Thyroid gland (tissue), 4 donors: ENCODE data around the gene ALOXE3.

ENCODE experiments used
- POLR2A ChIP-seq, 2 donors: fragments of 450-650 bp; IDR thresholded peaks; one replicate each; pipeline ENCODE4 v1.6.1; 2017; ENCODE audit warnings: antibody characterized with exemption in 2 of 2, mild to moderate bottlenecking in 2 of 2, moderate library complexity in 1 of 2
- TF ChIP-seq, protein P1 (sequence below), 6 experiments: fragments of 200-600 bp in 3 of 6; fragments of 450-650 bp in 3 of 6; sonication (generic) in 3 of 6; IDR thresholded peaks; one replicate each; pipeline ENCODE4 v1.5.1; 2016 to 2019; ENCODE audit warnings: antibody characterized with exemption in 6 of 6, mild to moderate bottlenecking in 2 of 6, inconsistent platforms in 1 of 6, moderate library complexity in 1 of 6

DNA sequence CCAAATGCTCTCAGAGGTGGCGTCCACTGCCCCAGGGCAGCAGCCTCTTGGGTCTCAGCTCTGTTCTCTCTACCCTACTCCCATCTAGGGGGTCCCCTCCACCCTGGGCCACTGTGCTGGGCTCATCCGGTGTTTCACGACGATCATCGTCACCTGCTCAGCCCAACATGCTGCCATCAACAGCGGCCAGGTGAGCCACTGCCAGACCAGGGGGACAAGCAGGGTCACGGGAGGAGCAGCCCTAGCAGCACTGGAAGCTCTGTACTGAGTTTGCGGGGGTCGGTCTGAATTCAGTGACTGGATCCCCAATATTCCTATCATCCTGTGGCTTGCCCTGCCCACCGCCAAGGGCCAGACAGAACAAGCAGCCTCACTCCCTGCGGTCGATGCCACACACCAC lies 46.8 kb downstream of the ALOXE3 start:
- TF ChIP-seq, protein P1, sequence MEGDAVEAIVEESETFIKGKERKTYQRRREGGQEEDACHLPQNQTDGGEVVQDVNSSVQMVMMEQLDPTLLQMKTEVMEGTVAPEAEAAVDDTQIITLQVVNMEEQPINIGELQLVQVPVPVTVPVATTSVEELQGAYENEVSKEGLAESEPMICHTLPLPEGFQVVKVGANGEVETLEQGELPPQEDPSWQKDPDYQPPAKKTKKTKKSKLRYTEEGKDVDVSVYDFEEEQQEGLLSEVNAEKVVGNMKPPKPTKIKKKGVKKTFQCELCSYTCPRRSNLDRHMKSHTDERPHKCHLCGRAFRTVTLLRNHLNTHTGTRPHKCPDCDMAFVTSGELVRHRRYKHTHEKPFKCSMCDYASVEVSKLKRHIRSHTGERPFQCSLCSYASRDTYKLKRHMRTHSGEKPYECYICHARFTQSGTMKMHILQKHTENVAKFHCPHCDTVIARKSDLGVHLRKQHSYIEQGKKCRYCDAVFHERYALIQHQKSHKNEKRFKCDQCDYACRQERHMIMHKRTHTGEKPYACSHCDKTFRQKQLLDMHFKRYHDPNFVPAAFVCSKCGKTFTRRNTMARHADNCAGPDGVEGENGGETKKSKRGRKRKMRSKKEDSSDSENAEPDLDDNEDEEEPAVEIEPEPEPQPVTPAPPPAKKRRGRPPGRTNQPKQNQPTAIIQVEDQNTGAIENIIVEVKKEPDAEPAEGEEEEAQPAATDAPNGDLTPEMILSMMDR (IDR thresholded peaks at IDR 0.05): no peak
- no peak for TF ChIP-seq POLR2A (IDR thresholded peaks at IDR 0.05)
